K562 (cell line): ENCODE measurements around the gene TFAP2B. TPM values are rescaled to one million over a fixed set of nuclear protein-coding genes. Genes with fewer than 3 reads are reported as not detected.

Experiments used
- ATAC-seq: fragments of 200-7000 bp; cut with Tn5 transposase; 3 replicates; pipeline ENCODE4 v1.9.1; 2020; ENCODE audit warnings: moderate library complexity
- BruUV-seq: library from RNA; stranded (reverse); fragments of 400-500 nt; replicated peaks from 2 replicates; lab custom pipeline; 2021; lab: Mats Ljungman, UMichigan
- CTCF ChIA-PET: fragments of 300-600 bp; formaldehyde crosslinking; extraction: SDS; loops from one replicate; lab custom pipeline; 2021; ENCODE audit warnings: low intra/inter-chr PET ratio; lab: Yijun Ruan, JAX
- POLR2A ChIA-PET: fragments of 300-600, 350-650 bp; sonication (Branson Sonifier 250); formaldehyde crosslinking; extraction: SDS; loops from one replicate; lab custom pipeline; 2021; ENCODE audit warnings: antibody characterized with exemption, inconsistent platforms; lab: Yijun Ruan, JAX
- DNase-seq, 4 experiments: peaks; one replicate each; pipeline versions ENCODE4 v3.0.0 to v3.0.0-alpha.2; 2011 to 2018; ENCODE audit warnings: low spot score in 3 of 4, mixed read lengths in 3 of 4; ENCODE audit errors: extremely low read depth in 1 of 4
- FAIRE-seq: peaks from 2 replicates; lab custom pipeline; 2011; peaks lifted over from hg19 to GRCh38; lab: Jason Lieb, UNC
- H2AFZ ChIP-seq: 2 replicates; pipeline ENCODE4 v1.6.0; 2011; ENCODE audit warnings: low read depth, low read length, control low read depth, inconsistent platforms
- H3K27ac ChIP-seq: fragments of 200-600 bp; 3 replicates; pipeline ENCODE4 v1.8.0; 2011; ENCODE audit warnings: low read depth, mild to moderate bottlenecking, control low read depth, inconsistent platforms, low read length, moderate library complexity, mixed read lengths; ENCODE audit errors: extremely low read depth
- H3K27me3 ChIP-seq, 2 experiments: fragments of 300-600 bp in 1 of 2; 2 replicates in 1 of 2; 3 replicates in 1 of 2; pipeline versions ENCODE4 v1.6.0 to v1.8.0; 2011; ENCODE audit warnings: inconsistent platforms in 2 of 2, low read length in 2 of 2, mild to moderate bottlenecking in 1 of 2, mixed read lengths in 1 of 2, moderate library complexity in 1 of 2; ENCODE audit not compliant: control insufficient read depth in 2 of 2, insufficient read depth in 2 of 2
- H3K36me3 ChIP-seq: fragments of 300-600 bp; 3 replicates; pipeline ENCODE4 v1.8.0; 2011; ENCODE audit warnings: mild to moderate bottlenecking, low read length, inconsistent platforms; ENCODE audit not compliant: control insufficient read depth, insufficient read depth
- H3K4me1 ChIP-seq, 2 experiments: fragments of 200-600 bp in 1 of 2; replicated peaks in 1 of 2; 2 replicates in 1 of 2; 3 replicates in 1 of 2; pipeline versions ENCODE4 v1.5.1 to v1.8.0; 2011; ENCODE audit warnings: inconsistent platforms in 2 of 2, low read length in 2 of 2, mild to moderate bottlenecking in 1 of 2, mixed read lengths in 1 of 2, moderate library complexity in 1 of 2; ENCODE audit not compliant: control insufficient read depth in 2 of 2, insufficient read depth in 2 of 2
- H3K4me2 ChIP-seq: 2 replicates; pipeline ENCODE4 v1.6.1; 2011; ENCODE audit warnings: low read length, control low read depth, inconsistent platforms, mixed read lengths; ENCODE audit not compliant: insufficient read depth
- H3K4me3 ChIP-seq: fragments of 200-600 bp; sonication (generic), shearing (Covaris generic); 2 replicates; pipeline ENCODE4 v1.5.1; 2016; ENCODE audit warnings: control low read depth, inconsistent platforms
- H3K79me2 ChIP-seq: fragments of 200-600 bp; 3 replicates; pipeline ENCODE4 v1.8.0; 2011; ENCODE audit warnings: low read length, inconsistent platforms; ENCODE audit not compliant: control insufficient read depth, insufficient read depth
- H3K9ac ChIP-seq, 2 experiments: 2 replicates each; pipeline versions ENCODE4 v1.6.0 to v1.6.1; 2011; ENCODE audit warnings: low read depth in 2 of 2, low read length in 2 of 2, control low read depth in 1 of 2, inconsistent platforms in 1 of 2, mild to moderate bottlenecking in 1 of 2, mixed read lengths in 1 of 2; ENCODE audit not compliant: insufficient read depth in 1 of 2
- H3K9me1 ChIP-seq: one replicate; pipeline ENCODE4 v1.6.0; 2011; ENCODE audit warnings: inconsistent platforms, mild to moderate bottlenecking, low read length, moderate library complexity; ENCODE audit not compliant: control insufficient read depth, insufficient read depth
- H3K9me3 ChIP-seq: replicated peaks from 2 replicates; pipeline ENCODE4 v1.5.1; 2011; ENCODE audit warnings: low read depth, low read length, inconsistent platforms; ENCODE audit not compliant: control insufficient read depth, insufficient read depth
- H4K20me1 ChIP-seq: replicated peaks from 2 replicates; pipeline ENCODE4 v1.6.1; 2011; ENCODE audit warnings: low read length, inconsistent platforms, mixed read lengths; ENCODE audit not compliant: control insufficient read depth, insufficient read depth
- C11orf30 ChIP-seq: fragments of 450-650 bp; IDR thresholded peaks from 2 replicates; pipeline ENCODE4 v1.6.1; 2016; ENCODE audit warnings: low read depth, mild to moderate bottlenecking
- DACH1 ChIP-seq: fragments of 450-650 bp; IDR thresholded peaks from 2 replicates; pipeline ENCODE4 v1.6.1; 2018; ENCODE audit not compliant: partially characterized antibody
- JUND ChIP-seq, 2 experiments: IDR thresholded peaks; 2 replicates in 1 of 2; 3 replicates in 1 of 2; pipeline ENCODE4 v1.6.1; 2011; ENCODE audit warnings: borderline replicate concordance in 2 of 2, low read depth in 2 of 2, low read length in 2 of 2, improper control_type of control experiment in 1 of 2, missing biosample characterization in 1 of 2, missing genetic modification characterization in 1 of 2, missing genetic modification reagents in 1 of 2
- RFX5 ChIP-seq: IDR thresholded peaks from 2 replicates; pipeline ENCODE4 v1.6.1; 2011; ENCODE audit warnings: low read depth, mild to moderate bottlenecking, improper control_type of control experiment, low read length
- SAP30 ChIP-seq: fragments of 200-600 bp; sonication (generic); IDR thresholded peaks from 2 replicates; pipeline ENCODE4 v1.6.1; 2012; ENCODE audit warnings: borderline replicate concordance, low read depth, mild to moderate bottlenecking, moderate library complexity, low read length, control low read depth, inconsistent platforms; ENCODE audit not compliant: insufficient read depth, poor library complexity, severe bottlenecking
- STAG1 ChIP-seq: sonication (generic); formaldehyde crosslinking; IDR thresholded peaks from 2 replicates; pipeline ENCODE4 v1.5.0; 2020; ENCODE audit warnings: missing genetic modification reagents, borderline replicate concordance
- ZBTB8A ChIP-seq: fragments of 450-650 bp; IDR thresholded peaks from 2 replicates; pipeline ENCODE4 v1.6.1; 2018; ENCODE audit warnings: mild to moderate bottlenecking, moderate library complexity; ENCODE audit not compliant: partially characterized antibody
- ZNF212 ChIP-seq: fragments of 450-650 bp; formaldehyde crosslinking; IDR thresholded peaks from 2 replicates; pipeline ENCODE4 v1.4.0; 2020; ENCODE audit warnings: mild to moderate bottlenecking
- ZNF263 ChIP-seq: sonication (generic); formaldehyde crosslinking; IDR thresholded peaks from 2 replicates; pipeline ENCODE4 v1.8.0; 2022; ENCODE audit warnings: mild to moderate bottlenecking, missing genetic modification reagents, borderline replicate concordance
- WGBS: fragments of 100-300 bp; shearing (Covaris generic); methylation state at CpG from one replicate; pipeline ENCODE4 v1.1.6; 2016; ENCODE audit warnings: low coverage, mixed read lengths; ENCODE audit not compliant: insufficient coverage; ENCODE audit errors: missing lambda C conversion rate; 5-methylcytosine and 5-hydroxymethylcytosine counted together
- in situ Hi-C: fragments of 300-500 bp; cut with MboI; formaldehyde crosslinking; loops from 4 replicates; pipeline ENCODE4 v1.15.0; 2018; ENCODE audit warnings: inconsistent platforms, mixed read lengths
- intact Hi-C: fragments of 100-400 bp; cut with micrococcal nuclease; formaldehyde crosslinking; loops from 2 replicates; pipeline ENCODE4 v1.14.2; 2022
- polyA plus RNA-seq, 8 experiments: library from polyadenylated mRNA; depleted of rRNA in 4 of 8; stranded (reverse) in 5 of 8; unstranded in 3 of 8; fragments of >200 nt; fragmentation: Nextera tagmentation in 2 of 8; fragmentation: Illumina TruSeq in 1 of 8; extraction: Ambion mirVana in 2 of 8; extraction: Trizol in 1 of 8; gene quantifications; 2 replicates each; pipeline versions ENCODE4 v1.2.1 to v1.2.3, GENCODE V29; 2011 to 2014; ENCODE audit warnings: inconsistent platforms in 1 of 8, missing spikeins in 1 of 8
- total RNA-seq, 7 experiments: library from RNA; depleted of rRNA in 6 of 7; stranded (reverse); fragments of >200 nt in 6 of 7; fragmentation: Illumina TruSeq in 2 of 7; extraction: Trizol in 2 of 7; gene quantifications; 2 replicates each; pipeline versions ENCODE4 v1.2.1 to v1.2.3, GENCODE V29; 2011 to 2021; ENCODE audit warnings: low replicate concordance in 1 of 7
- TF ChIP-seq, protein P1 (sequence below): fragments of 250-450 bp; sonication (Bioruptor Pico); IDR thresholded peaks from 2 replicates; pipeline ENCODE4 v1.5.0; 2021; ENCODE audit warnings: mild to moderate bottlenecking, borderline replicate concordance

TFAP2B gene
- total and polyA plus RNA-seq, 9 of the 15 experiments (the other 6 are each of a cell fraction or from before 2014, with no cell fraction given) = not detected

GRCh38 chr6:50847890-50848594 is 29.4 kb downstream of the TFAP2B start (continued):
- TF ChIP-seq ZBTB8A = no peak
- 0 out of 2 replicates have a peak, but pooled peaks have one; percentile 13 for TF ChIP-seq JUND (IDR thresholded peaks at IDR 0.05; ENCODE audit: borderline replicate concordance, low read depth, low read length)
- TF ChIP-seq JUND (tag; IDR thresholded peaks at IDR 0.05; ENCODE audit: borderline replicate concordance, low read depth, low read length) = peak; percentile 54; the same call in 2 of the 3 replicates
- TF ChIP-seq ZNF263 (CRISPR knock-in tag) = no peak
- TF ChIP-seq RFX5 = no peak

DNA sequence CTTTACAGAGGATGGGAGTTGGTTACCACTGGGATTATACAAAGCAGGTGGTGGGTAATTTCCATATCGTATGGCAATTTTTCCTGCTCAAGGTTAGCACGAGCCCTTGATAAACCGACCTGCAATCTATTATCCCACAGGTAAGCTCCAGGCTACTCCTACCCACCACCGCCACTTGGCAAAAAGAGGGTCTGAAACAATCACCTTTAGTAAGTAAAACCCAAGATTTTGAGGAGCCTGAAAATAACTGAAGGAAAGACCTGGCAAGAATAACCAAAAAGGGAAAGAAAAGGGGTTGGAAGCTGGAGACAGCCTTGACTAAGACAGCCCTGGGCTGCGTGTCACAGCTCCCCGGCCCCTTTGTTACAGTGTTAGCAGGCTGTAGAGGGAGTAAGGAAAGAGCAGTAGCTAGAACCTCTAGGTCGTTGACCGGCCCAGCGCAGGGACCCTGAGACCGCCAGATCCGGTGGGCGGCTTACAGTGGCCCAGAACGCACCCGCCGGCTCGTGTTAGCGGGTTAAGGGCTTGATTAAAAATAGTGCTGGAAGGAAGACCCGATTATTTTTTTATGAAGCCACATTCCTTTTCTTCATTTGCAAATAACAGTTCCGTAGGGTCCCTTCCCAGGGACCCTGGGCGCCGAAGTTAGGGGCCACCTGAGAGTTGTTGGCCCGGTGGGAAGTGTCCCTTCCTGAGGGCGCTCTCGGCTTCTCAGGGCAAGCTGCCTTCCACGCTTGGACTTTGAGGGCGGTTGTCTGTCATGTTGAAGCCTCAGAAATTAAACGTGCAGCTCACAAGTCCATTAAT is 30.5 kb downstream of the TFAP2B start:
- H3K4me3 ChIP-seq = no peak overlapping the region
- TF ChIP-seq, protein P1, sequence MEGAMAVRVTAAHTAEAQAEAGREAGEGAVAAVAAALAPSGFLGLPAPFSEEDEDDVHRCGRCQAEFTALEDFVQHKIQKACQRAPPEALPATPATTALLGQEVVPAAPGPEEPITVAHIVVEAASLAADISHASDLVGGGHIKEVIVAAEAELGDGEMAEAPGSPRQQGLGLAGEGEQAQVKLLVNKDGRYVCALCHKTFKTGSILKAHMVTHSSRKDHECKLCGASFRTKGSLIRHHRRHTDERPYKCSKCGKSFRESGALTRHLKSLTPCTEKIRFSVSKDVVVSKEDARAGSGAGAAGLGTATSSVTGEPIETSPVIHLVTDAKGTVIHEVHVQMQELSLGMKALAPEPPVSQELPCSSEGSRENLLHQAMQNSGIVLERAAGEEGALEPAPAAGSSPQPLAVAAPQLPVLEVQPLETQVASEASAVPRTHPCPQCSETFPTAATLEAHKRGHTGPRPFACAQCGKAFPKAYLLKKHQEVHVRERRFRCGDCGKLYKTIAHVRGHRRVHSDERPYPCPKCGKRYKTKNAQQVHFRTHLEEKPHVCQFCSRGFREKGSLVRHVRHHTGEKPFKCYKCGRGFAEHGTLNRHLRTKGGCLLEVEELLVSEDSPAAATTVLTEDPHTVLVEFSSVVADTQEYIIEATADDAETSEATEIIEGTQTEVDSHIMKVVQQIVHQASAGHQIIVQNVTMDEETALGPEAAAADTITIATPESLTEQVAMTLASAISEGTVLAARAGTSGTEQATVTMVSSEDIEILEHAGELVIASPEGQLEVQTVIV (CRISPR knock-in tag) = no peak
- TF ChIP-seq DACH1 (no peak), C11orf30 (no peak), SAP30 (no peak), STAG1 (CRISPR knock-in tag) (no peak), ZNF212 (no peak)
- H3K9me3 ChIP-seq = 0 out of 2 replicates have a peak, but pooled peaks cover 3% of the 10 kb centered on the region
- no peaks in the 10 kb centered on the region for H3K36me3 ChIP-seq
- no peak for DNase-seq
- peaks cover 2 to 8% of the 10 kb centered on the region in 2 experiments; a peak in 3 of 5 replicates for H3K4me1 ChIP-seq
- H3K79me2 ChIP-seq = no peaks in the 10 kb centered on the region
- no peaks in the 10 kb centered on the region for H3K27me3 ChIP-seq
- 69% methylated on average over 24 of the region's 27 CpGs for WGBS
- intact Hi-C loops (no loop called here), in situ Hi-C loops (no loop called here)
- BruUV-seq = no TSS peak
- H2AFZ ChIP-seq = no peak overlapping the region
- FAIRE-seq = no peak
- H3K9ac ChIP-seq = no peak overlapping the region
- POLR2A ChIA-PET = interaction anchor here (0.6 to 1.0 kb wide), 3 partner anchors 9 to 1424 kb away, joined by 3 to 5 read pairs (median 3); no protein-coding TSS in a partner anchor
- no peak for ATAC-seq
- no peak overlapping the region for H3K4me2 ChIP-seq
- H3K27ac ChIP-seq = no peak overlapping the region
- H4K20me1 ChIP-seq = no peaks in the 10 kb centered on the region
- H3K9me1 ChIP-seq = no peaks in the 10 kb centered on the region
- CTCF ChIA-PET = no interaction called here
